Measurements from ENCODE around the gene SIRT7.

Gene SIRT7, protein sequence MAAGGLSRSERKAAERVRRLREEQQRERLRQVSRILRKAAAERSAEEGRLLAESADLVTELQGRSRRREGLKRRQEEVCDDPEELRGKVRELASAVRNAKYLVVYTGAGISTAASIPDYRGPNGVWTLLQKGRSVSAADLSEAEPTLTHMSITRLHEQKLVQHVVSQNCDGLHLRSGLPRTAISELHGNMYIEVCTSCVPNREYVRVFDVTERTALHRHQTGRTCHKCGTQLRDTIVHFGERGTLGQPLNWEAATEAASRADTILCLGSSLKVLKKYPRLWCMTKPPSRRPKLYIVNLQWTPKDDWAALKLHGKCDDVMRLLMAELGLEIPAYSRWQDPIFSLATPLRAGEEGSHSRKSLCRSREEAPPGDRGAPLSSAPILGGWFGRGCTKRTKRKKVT

DNA sequence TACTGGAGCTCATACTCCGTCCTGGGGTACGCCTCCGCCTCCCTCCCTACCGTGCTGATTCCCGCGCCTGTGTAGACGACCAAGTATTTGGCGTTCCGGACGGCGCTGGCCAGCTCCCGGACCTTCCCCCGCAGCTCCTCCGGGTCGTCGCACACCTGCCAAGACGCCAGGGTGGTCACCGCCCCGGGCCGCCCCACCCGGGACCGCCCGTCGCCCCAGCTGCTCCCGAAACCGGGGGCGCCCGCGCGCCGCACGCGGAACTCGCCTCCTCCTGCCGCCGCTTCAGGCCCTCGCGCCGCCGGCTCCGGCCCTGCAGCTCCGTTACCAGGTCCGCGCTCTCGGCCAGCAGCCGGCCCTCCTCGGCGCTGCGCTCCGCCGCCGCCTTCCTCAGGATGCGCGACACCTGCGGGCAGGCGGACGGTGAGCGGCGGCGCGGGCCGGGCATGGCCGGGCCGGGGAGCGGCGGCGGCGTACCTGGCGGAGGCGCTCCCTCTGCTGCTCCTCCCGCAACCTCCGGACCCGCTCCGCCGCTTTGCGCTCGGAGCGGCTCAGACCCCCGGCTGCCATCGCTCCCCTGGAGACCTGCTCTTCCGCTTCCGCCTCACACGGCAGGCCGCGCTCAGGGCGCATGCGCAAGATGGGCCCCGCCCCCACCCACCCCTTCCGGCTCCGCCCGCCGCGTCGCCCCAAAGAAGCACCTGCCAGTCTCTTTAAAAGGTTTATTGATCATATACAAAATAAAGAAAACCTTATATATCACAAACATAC, at the start of gene SIRT7:
Gene SIRT7, minus strand, starts transcription at position 612 of the 768 bp plus-strand sequence. Its CDS starts 45 bp downstream, at position 567.
- DNase-seq, result peak; percentile 92

DNA sequence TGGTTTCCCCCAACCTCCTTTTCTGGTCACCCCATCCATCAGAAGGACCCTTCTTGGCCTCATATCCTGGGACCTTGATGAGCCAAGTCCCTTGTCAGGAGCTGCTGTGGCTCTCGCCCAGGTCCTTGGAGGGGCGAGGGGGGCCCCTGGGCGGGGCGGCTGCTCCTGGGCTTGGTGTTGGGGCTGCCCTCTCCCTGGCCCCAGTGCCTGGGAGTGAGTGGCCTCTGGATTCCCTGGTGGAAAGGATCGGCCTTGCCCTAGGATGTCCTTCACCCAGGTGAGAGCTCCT, 49.2 kb upstream of the SIRT7 start:
- no peak for DNase-seq

DNA sequence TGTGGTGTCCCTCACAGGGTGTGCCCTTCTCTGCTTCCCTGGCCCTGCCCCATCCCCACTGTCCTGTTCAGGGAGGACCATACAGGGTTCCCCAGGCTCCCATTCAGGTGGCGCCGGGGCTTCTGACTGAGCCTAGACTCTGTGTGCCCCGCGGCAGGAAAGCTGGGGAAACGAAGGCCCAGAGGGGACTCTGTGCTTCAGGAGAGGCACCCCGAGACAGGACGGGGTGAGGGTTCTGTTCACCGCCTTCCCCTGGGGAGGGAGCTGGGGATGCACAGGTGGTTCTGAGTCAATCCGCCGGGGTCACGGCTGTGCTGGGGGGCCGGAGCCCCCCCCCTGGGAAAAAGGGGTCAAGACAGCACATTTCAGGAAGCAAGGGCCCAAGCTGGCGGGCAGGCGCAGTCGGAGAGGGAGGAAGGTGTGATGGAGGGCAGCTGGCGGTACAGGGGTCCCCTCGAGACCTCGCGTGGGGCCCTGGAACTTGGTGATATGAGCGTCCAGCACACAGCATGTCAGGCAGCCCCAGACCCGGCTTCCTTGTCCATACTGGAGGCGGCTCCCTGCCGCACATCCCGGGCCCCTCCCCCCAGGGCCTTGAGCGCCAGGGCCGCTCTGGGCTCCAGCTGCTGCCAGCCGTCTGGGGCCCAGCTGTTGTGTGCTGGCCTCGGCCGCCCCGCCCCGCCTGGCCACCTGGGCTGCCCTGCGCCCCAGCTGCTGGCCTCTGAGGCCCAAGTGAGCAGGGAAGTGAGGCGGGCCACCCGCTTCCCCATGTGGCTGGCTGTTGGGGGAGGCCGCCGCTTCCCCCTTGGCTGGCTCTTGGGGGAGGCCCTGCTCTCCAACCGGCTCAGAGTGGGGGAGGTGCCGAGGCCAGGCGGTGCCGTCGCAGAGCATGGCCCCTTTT, 48.6 kb upstream of the SIRT7 start:
- no peak for DNase-seq

DNA sequence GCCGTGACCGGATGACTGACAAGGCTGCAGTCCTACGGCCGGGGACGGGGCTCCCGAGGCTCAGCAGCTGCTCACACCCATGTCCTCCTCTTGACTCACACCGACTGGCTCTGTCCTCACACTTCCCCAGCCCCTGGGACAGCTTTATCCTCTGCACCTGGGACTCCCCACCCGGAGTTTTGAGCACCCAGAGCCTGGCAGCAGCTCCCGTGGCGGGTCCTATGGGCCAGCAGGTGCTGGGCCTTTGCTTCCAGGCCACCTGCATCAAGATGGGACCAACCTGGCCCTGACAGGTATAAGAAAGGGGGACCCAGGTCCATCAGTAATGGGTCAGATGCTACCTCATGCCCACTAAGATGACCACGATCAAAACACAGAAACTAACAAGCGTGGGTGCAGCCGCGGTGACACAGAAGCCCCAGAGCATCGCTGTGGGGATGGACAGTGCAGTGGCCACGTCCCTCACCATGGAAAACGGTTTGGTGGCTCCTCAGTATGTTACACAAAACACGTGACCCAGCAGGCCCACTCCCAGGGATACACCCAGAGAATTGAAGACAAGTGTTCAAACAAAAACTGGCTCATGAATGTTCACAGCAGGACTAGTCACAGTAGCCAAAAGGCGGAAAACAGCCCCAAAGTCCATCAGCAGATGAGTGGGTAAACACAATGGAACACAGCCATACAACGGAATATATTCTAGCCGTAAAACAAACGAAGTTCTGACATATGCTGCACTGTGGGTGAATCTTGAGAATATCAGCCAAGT, 46.3 kb upstream of the SIRT7 start:
- DNase-seq, result no peak

DNA sequence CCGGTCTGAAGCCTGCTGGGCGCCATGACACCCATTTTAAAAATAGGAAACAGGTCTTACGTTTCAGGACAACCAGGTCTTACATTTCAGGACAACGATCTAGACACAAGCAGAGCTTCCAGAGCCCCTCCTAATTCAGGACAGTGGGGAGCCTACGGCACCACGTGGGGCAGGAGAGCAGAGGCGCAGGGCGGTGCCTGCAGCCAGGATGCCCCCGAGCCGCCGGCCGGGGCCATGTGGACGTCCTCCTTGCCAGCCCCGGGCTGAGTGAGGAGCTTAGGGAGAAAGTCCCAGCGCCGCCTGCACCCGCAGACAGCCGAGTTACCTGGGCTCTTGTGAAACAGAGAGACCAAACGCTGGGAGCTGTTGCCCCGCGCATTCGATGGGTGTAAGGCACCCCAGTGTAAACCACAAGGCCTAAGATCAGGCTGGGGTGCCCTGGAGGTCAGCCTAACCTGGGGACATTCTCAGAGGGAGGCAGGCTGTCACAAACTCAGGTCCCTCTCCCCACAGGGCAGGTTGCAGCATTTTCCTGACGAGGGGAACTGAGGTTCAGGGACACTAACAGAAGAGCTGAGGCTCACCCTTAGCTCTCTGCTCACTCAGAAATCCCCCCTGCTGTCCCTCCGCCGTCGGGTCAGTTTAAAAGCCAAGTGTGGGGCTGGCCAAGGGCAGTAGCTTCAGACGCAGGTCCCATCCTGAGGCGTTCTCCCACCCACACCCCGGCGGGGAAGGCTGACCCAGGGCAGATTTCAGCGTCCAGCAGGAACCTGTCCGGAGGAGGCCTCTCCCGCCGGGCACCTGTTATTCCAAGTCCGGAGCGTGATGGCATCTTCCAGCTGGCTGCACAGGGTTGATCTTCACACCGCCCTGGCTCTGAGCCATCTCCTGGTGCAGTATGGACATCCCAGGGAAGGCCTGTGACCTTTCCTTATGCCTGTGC, 44.8 kb upstream of the SIRT7 start:
- no peak for DNase-seq

DNA sequence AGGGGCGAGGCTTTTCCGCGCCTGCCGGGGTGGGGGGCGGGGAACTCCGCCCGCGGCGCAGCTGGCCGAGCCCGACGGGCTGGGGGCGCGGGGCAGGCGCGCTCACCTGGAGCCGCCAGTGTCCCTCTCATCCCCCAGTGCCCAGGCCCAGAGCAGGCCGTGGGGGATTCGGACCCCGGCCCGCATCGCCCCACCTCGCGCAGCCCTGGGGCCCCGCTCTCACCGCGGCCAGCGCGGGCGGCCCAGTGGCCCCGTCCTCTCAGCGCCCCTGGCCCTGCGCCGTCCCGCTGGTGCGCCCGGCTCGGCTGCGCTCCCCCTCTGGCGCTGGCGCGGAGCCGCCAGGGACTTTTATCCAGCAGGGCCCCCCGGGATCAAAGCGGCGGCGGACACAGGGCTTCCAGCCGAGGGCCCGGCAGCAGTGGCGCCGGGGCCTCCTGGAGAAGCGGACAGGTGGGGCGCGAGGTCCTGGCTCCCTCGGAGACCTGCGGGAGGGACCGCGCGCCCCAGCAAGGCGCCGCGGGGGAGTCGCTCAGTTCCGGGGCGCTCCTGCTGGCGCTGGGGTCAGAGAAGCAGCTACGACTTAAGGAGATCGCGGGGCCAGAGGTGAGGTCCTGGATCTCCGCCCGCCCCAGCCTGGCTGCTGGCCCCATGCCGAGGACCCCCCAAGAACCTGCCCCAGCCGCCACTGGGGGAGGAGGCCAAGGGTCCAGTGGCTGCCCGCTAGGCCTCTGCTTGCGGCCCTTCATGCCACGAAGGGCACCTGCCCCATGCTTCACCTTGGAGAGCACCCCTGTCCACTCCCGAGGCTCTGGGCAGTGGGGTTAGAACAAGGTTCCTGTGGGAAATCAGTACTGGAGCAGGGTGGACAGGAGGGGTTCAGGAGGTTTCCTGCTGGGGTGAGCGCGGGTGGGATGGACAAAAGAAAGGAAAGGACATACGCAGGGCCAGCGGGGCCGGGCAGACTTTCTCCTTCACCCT, 43.8 kb upstream of the SIRT7 start:
- DNase-seq, result no peak

DNA sequence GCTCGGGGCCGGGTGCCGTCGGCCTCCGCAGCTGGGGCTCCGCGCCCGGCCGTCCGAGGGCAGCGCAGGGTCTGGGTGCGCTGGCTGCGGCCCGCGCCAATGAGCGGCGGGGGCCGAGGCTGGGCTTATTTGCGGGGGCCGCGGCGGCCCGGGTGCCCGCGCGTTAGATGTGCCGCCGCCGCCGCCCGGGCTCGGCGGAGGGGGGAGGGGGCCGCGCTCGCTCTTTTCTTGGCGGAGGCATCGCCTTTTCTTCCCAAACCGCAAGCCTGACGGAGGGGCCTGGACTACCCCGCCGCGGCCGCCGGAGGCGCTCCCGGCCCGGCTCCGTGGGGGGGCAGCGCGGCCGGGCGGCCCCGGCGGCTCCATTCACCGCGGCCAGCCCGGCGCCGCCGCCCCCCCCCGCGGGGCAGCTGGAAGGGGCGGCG, 43.1 kb upstream of the SIRT7 start, which contains the start of gene NOTUM:
Gene NOTUM, minus strand, starts transcription at position 101 of the 425 bp plus-strand sequence. CDS start 278 bp downstream, outside the sequence.
- peak; percentile 26 for DNase-seq

DNA sequence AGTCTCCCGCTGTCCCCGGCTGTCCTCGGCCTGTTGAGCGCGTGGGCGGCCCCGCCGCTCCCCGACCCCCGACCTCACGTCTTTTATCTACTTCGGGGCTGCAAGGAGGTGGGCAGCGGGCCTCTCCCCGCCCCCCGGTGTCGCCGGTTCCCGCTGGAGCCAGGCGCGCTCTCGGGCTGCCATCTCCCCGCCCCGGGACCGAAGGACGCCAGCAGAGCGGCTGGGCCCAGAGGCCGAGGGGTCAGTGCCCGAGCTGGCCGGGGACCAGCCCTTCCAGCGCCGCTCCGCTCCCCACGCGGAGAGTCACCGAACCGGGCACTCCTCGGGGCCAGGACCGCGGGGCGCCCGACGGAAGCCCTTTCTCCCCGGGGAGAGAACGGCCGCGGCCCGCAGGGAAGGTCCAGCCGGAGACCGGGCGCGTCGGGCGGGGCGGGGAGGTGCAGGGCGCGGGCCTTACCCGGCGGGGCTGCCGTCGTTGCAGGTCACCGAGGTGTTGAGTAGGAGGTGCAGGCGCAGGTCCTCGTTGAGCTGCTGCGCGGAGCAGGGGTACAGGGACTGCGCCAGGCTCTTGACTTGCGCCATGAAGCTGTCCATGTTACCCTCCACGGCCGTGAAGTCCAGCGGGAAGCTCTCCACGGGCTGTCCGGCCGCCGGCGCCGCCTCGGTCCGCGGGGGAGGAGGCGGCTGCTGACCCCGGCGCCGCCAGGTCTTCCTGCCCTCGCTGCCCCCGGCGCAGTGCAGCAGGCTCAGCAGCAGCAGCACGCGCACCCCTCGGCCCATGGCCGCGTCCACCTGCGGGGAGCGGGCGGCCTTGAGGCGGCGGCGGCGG, 42.4 kb upstream of the SIRT7 start:
- DNase-seq, result no peak

DNA sequence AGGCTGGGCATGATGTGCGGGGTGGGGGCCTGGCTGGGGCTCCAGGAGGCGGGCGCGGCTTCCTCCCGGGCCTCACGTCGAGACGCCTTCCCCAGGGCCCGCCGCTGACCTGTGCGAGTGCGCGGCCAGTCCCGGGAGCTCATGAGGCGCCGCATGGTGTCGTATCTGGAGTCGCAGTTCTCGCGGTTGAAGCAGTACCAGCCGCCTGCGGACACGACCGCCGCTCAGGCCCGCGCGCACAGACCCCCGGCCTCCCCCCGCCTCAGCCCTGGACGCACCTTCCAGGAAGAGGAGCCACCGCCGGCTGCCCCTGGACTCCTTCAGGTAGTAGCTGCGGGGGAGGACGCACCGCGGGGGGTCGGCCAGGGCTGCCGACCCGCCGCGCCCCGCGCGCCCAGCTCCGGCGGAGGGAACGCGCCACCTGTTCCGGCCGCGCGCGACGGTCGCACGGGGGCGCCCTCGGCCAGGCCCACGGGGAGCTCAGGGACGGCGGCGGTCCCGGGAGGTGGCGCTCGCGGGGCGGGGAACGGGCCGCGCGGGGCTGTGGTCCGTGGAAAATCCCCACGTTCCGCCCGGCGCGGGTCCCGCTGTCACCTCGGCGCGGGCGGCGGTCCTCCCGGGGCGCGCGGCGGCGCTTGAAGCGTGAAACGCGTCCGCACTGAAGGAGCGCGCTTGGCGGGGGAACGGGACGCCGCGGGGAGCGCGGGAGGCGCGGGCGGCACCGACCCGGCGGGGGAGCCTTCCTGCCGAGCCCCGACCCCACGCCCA, 41.6 kb upstream of the SIRT7 start:
- DNase-seq, result peak; percentile 34

DNA sequence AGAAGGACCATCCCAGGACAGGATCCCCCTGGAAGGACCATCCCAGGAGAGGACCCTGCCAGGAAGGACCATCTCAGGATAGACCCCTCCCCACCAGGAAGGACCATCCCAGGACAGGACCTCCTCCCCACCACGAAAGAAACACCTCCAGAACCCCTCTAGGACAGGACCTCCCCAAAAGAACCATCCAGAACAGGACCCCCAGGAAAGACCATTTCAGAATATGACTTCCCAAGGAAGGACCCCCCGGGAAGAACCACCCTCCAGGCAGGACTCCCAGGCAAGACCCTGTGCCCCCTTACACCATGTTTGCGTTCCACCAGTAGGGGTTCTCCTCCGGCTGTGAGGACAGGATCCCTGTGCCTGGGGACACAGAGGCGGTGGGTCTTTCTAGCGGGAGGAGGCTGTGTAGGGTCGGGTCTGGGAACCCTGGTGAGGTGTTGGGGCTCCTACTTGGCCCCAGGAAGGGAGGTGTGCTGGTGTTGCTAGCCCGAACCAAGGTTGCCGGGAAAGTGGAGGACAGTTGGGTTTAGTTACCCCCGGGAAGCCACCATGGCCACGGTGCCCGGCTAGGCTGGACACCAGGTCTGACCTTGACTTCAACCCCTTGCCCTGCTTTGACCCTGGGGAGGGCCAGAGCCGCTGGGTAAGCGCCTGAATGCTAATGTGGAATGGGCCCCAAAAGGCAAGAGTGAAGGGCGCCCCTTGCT, 40.8 kb upstream of the SIRT7 start:
- DNase-seq, result no peak

DNA sequence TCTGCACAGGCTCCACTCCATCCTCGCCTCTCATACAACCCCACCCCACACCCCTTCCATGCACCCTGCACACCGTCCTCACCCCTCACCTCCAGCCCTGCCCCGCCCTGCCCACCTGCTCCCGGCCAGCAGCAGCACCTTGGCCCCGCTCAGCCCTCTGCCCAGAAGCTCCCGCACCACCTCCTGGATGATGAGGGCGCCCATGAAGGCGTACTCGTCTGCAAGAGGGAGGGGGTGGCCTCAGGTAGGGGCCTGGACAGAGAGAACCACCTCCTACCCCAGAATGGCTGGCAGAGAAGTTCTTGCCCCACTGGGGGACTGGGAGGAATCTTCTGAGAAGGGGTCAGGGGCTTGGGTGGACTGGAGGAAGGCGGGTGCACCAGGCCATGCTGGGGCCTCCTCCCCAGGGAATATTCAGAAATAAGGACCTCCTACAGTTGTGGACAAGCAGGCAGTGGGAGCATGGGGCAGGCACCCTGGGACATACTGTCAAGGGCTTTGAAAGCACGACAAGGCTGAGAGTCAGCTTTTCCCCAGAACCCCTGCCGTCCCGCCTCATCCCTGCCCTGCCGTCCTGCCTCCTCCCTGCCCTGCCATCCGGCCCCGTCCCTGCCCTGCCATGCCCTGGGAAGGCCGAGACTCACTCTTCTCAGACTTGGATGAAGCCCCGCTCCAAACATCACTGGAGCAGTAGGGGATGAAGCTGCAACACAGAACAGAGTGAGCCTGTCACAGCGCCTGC, 39.9 kb upstream of the SIRT7 start:
- DNase-seq, result no peak

DNA sequence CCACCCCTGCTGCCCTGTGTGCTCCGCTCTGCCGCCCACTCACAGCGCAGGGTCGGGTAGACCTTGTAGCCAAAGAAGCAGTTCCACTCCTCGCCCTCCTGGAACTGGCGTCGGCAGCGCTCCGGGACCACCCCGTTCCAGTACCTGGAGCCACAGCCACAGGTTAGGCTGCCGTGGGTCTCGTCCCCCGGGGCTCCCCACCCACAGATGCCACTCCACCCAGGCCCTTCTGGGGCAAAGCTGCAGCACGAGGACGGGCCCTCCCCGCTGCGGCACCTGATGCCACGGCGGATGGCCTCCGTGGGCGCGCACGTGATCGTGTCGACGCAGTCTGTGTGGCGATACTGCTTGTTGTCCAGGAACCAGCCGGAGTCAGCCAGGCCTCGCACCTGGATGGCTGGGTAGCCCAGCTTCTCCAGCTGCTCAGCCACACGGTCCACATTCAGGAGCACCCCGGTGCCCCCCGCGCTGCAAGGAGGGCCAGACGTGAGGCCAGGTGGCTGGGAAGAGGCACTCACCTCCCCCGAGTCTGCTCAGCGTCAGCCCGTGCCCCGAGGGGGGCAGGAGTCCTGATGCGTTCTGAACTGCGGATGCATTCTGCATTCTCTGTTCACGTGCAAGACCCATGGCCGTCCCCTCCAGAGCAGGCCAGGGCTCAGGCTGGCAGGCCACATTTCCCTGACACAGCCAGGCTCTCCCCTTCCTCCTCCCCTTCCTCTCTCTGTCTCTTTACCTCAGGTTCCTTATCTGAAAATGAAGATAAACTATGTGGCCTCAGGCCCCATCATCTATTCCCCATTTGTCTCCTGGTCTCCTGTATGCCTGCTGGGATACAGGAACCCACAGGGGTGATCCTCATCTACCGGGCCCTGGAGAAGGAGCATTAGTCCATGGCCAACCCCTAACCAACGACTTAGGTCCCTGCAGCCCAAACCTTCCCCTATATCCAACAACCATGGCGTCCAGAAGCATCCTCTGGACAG, 38.9 kb upstream of the SIRT7 start:
- DNase-seq, result no peak

DNA sequence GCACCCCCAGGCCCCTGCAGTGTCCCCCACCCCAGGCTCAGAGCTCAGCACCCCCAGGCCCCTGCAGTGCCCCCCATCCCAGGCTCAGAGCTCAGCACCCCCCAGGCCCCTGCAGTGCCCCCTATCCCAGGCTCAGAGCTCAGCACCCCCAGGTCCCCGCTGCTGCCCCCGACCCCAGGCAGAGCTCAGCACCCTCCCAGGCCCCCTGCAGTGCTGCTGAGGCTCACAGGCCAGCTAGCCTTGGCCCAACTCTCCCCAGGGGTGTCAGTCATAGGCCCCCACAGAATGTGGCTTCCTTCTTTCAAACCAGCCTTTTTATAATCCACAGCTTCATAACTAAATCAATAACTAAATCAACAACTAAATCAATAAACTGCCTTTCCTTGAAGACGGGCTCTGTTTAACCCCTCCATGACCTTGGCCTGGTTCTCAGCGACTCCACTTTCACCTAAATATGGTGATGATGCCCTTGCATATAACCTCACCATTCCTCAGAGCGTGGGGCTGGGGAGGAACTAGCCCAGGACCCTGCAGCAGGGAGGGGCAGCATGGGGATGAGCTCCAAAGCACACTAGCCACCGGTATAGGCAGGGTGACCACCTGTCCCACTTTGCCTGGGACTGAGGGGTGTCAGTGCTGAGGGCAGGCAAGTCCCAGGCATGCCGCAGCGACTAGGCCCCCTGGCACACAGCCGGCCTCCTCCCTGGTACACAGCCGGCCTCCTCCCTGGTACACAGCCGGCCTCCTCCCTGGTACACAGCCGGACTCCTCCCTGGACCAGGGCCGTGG, 38.0 kb upstream of the SIRT7 start:
- no peak for DNase-seq

DNA sequence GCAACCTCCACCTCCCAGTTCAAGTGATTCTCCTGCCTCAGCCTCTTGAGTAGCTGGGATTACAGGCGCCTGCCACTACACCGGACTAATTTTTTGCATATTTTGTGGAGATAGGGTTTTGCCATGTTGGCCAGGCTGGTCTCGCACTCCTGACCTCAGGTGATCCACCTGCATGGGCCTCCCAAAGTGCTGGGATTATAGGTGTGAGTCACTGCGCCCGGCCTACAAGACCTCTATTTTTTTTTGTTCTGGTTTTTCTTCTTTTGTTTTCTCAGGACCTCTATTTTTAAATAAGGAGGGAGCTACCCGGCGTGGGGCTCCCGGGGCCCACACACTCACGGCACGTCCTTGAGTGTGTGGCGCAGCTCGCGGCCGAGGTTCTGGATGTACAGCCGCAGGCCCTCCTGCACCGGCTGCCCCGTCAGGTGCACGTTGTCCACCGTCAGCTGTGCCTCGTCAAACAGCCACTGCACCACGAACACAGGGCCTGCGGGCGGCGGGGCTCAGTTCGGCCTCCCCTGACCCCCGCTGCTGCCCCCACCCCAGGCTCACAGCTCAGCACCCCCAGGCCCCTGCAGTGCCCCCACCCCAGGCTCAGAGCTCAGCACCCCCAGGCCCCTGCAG, 37.2 kb upstream of the SIRT7 start:
- DNase-seq, result no peak
